NCI-H1930 (cell line): Measurements from ENCODE around the gene C16orf90.
A peak's percentile ranks its signal among the peaks of the same experiment; 100 is the strongest.

Experiments
- DNase-seq, 2 experiments: peaks; one replicate each; lab custom pipeline; 2025; lab: John Stamatoyannopoulos, UW

Gene C16orf90, protein sequence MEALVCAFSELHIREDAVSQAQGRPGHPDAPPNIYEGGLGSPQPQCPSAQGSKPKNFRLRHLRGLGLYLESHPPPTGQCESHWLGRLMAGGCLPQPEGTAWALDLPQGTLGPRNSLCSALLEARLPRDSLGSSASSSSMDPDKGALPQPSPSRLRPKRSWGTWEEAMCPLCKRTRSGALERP

DNA sequence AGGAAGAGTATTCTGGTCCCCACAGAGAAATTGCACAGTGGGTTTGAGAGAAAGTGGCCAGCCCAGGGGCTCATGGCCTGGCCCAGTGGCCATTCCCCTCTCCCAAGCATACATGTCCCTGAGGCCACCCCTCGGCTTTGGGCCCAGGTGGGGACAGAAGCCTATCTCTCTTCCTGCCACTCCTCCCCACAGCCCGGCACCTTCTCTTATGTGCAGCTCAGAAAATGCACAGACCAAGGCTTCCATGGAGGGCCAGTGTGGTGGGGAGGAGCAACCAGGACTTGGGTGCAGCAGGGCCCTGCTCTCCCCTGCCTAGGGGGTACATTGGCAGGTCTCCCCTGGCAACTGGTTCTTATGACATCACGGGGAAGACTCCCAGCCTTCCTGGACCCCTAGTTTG lies at the start of gene C16orf90:
TSS of gene C16orf90 (minus strand) at position 314 of the 400 bp plus-strand sequence. CDS start at position 246, 68 bp downstream.
- no peak for DNase-seq

GRCh38 chr16:3542601-3543373 lies 47.5 kb upstream of the C16orf90 start:
- no peak for DNase-seq

- no peak for DNase-seq
Measured at GRCh38 chr16:3541527-3542155, 46.4 kb upstream of the C16orf90 start.

GRCh38 chr16:3538222-3538621 lies 42.9 kb upstream of the C16orf90 start:
- DNase-seq: no peak

DNA sequence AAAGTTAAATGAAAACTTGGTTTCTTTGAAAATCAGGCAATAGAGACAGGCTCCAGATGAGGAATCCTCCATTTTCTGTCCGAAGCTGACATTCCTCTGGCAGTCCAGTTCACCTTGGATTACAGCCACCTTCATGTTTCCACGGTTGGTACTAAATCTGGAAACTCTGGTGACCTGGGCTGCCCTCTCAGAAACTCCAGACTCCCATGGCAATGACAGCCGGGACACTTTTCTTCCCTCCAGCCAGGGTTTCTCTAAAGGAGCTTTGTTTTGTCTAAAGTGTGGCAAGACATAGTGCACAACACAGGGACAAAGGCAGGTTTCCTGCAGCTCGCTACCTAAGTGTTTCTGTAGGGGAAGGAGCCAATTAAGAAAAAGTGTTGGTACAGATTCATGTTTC lies 41.6 kb upstream of the C16orf90 start:
- DNase-seq: no peak

- no peak for DNase-seq
Measured at GRCh38 chr16:3536271-3536731, 41.0 kb upstream of the C16orf90 start.

GRCh38 chr16:3534126-3534525 lies 38.8 kb upstream of the C16orf90 start:
- no peak for DNase-seq

GRCh38 chr16:3532741-3533140 lies 37.5 kb upstream of the C16orf90 start:
- no peak for DNase-seq

DNA sequence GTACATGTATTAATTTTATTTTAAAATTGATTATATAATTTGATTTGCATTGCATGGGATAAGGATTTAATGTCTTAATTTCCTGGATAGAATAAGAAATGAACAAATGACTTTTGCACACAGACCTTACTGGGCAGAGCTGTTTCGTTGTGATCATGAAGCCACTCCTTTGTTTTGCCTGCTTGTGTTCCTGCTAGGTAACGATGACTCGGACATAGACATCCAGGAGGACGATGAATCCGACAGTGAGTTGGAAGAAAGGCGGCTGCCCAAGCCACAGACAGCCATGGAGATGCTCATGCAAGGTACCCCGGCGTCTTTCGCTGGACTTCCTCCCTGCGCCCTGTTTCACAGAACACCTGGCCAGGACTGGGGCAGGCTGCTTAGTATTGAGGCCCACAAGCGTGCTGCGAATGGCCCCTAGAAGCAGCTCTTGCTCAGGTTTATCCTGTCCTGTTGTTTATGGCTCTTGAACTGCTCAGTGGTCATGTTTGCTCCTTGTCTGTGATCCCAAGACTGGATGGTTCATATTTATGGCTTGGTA lies 35.2 kb upstream of the C16orf90 start:
- DNase-seq: no peak

DNA sequence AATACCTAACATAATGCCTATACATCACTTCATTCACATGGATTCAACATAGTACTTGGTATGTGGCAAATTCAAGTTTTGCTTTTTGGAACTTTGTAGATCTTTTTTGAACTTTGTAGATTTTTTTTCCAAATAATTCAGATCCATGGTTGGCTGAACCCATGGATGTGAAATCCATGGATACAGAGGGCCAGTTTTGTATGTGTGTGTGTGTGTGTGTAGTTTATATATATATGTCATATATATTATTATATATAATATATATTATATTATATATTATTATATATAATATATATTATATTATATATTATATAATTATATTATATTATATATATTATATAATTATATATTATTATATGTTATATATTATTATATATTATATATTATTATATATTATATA lies 33.9 kb upstream of the C16orf90 start:
- no peak for DNase-seq

DNA sequence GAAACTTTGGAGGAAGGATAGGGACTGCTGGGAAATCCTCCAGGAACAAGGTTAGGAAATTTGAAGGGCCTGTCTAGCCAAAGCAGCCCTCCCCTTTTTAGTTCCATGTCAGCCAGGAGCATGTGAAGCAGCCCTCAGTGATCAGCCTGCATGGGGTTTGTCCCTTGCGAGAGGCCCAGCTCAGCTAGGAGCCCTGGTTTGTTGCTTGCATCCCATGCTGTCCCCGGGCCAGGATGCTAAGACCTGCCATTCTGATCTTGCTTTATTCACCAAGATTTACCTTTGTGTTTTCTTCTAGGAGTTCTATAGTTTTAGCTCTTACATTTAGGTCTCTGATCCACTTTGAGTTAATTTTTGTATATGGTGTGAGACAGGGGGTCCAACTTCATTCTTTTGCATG lies 33.1 kb upstream of the C16orf90 start:
- DNase-seq: no peak

DNA sequence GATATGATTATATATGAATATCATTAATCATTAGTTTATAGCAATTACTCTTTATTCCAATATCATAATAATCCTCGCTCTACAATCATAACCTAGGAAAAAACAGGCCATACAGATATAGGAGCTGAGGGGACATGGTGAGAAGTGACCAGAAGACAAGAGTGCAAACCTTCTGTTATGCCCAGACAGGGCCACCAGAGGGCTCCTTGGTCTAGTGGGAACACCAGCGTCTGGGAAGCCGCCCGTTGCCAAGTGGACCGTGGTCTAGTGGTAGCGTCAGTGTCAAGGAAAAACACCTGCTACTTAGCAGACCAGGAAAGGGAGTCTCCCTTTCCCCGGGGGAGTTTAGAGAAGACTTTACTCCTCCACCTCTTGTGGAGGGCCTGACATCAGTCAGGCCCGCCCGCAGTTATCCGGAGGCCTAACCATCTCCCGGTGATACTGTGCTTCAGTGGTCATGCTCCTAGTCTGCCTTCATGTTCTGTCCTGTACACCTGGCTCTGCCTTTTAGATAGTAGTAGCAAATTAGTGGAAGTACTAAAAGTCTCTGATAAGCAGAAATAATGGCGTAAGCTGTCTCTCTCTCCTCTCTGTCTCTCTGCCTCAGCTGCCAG lies 32.0 kb upstream of the C16orf90 start:
- peak in 1 of 2 experiments; percentile 30 for DNase-seq

DNA sequence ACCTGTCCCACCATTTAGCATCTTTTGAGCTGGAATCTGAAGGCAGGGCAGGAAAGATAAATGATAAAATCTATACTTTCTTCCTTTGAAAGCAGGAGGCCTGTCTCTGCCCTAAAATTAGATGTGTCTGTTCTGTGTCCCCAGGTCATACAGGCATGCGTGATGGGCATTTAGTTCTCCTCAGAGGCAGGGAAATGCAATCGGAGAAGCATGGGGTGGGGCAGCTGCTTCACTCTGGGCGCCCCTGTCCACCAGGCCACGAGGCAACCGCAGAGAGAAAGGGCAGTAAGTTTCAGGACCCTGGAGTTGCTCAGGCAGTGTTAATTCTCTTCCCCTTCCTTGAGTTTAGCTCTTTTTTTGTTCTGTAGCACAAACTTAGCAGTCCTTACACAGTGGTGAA lies 30.7 kb upstream of the C16orf90 start:
- no peak for DNase-seq

GRCh38 chr16:3523281-3523680 lies 28.0 kb upstream of the C16orf90 start:
- DNase-seq: no peak

DNA sequence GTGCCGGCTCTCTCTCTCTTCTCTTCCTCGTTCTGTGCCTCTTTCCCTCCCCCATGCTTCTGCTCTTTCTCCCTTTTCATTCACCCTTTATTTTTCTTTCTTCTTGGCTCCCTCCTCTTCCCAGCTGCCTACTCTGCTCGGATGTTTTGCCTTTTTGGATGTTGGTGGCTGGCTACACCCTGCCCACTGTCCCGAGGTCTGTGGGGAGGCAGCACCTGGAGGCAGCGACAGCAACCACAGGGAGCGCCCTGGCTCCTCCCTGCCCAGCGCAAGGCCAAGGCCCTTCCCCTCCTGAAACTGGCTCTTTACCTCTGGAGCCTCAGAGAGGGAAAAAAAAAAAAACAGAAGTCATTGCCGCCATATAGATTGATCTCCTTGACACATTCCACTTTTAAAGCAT lies 25.6 kb upstream of the C16orf90 start:
- no peak for DNase-seq

DNA sequence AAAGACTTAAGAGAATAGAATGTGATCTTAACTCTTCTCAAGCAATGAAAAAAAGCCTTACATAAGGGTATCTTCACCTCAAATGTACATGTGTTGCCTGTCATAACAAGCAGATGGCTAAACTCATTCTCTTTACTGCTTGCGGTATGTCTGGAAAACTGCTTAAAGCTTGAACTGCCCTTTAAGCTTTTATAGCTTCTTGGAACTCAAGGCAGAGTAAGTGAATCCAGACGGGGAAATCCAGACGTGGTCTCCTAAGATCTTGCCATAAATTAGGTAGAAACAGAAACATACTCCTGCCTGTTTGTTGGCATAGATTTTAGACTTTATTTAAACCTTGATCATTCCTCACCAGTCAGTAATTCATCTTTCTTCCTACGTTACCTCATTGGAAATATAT lies 25.1 kb upstream of the C16orf90 start:
- DNase-seq: no peak

- DNase-seq: no peak
Measured at GRCh38 chr16:3519581-3519980, 24.3 kb upstream of the C16orf90 start.

- no peak for DNase-seq
Measured at GRCh38 chr16:3518986-3519348, 23.7 kb upstream of the C16orf90 start.

- DNase-seq: no peak
Measured at GRCh38 chr16:3518292-3518985, 23.1 kb upstream of the C16orf90 start.

DNA sequence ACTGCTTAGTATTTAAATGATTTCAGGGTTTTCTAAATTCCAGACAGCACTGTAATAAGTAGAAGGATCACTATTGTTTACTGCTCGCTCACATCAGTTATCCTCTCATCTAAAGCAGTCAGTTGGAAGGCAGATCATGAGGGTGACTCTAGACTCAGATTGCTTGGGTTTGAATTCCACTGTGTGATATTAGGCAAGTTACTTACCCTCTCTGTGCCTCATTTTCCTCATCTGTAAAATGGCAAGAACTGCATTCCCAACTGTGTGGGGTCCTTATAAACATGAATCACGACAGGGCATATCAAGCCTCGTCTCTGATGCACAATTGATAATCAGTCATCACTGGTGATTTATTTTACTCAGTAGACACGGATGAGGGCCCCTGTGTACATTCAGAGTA lies 20.6 kb upstream of the C16orf90 start:
- no peak for DNase-seq

- no peak for DNase-seq
Measured at GRCh38 chr16:3514621-3515020, 19.3 kb upstream of the C16orf90 start.
